ENCODE measurements around the gene RGS7. TPM values are rescaled to one million over a fixed set of nuclear protein-coding genes. Genes with fewer than 3 reads are reported as not detected.

The RGS7 gene
- total and polyA plus RNA-seq, 10 of the 15 experiments (the other 5 are each of a cell fraction or from before 2014, with no cell fraction given) = not detected

DNA sequence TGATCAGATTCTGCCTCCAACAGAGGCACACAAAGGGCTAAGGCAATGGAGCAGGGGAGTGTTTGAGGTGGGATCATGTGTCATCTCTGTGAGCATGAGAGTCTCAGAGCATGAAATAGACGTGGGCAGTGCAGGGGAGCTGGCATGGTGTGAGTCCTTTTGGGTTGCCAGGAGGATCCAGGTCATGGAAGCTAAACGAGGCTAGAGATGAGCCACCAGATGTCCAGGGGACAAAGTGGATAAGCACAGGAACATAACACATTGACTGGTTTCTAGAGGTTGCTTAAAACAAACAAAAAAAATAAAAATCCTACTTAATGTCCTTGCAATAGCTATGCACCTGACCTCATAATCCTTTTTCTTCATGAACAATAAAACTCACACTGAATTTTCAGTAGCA, 490.3 kb downstream of the RGS7 start (continued):
- TF ChIP-seq, protein P1, sequence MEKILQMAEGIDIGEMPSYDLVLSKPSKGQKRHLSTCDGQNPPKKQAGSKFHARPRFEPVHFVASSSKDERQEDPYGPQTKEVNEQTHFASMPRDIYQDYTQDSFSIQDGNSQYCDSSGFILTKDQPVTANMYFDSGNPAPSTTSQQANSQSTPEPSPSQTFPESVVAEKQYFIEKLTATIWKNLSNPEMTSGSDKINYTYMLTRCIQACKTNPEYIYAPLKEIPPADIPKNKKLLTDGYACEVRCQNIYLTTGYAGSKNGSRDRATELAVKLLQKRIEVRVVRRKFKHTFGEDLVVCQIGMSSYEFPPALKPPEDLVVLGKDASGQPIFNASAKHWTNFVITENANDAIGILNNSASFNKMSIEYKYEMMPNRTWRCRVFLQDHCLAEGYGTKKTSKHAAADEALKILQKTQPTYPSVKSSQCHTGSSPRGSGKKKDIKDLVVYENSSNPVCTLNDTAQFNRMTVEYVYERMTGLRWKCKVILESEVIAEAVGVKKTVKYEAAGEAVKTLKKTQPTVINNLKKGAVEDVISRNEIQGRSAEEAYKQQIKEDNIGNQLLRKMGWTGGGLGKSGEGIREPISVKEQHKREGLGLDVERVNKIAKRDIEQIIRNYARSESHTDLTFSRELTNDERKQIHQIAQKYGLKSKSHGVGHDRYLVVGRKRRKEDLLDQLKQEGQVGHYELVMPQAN (conservative IDR thresholded peaks at IDR 0.05) = no peak
- TF ChIP-seq TARDBP (IDR thresholded peaks at IDR 0.05; ENCODE audit: borderline replicate concordance) (no peak), ASH2L (IDR thresholded peaks at IDR 0.05; ENCODE audit: borderline replicate concordance, low read depth) (no peak), SMAD5 (IDR thresholded peaks at IDR 0.05; ENCODE audit: low read depth) (no peak), NFYB (IDR thresholded peaks at IDR 0.05; ENCODE audit: insufficient read depth, low read depth, low read length) (no peak), ZBED1 (IDR thresholded peaks at IDR 0.05; ENCODE audit: borderline replicate concordance) (no peak)

GRCh38 chr1:240860023-240860422, 497.0 kb downstream of the RGS7 start:
- no peak overlapping the region for H3K4me3 ChIP-seq
- no peak for ATAC-seq
- no peaks in the 10 kb centered on the region for H3K9me3 ChIP-seq (replicated peaks; ENCODE audit: control insufficient read depth, insufficient read depth, low read length)
- no peaks in the 10 kb centered on the region for H3K79me2 ChIP-seq (ENCODE audit: control insufficient read depth, insufficient read depth, low read length)
- H3K4me1 ChIP-seq (ENCODE audit: control insufficient read depth, insufficient read depth, low read length) = no peaks in the 10 kb centered on the region
- ChIA-PET POLR2A (no interaction called here), CTCF (no interaction called here), RAD21 (ENCODE audit: unreplicated experiment) (no interaction called here), SMC1A (ENCODE audit: uncharacterized antibody, unreplicated experiment) (no interaction called here)
- WGBS (ENCODE audit: insufficient coverage, insufficient replicate concordance, low lambda C conversion rate, missing lambda C conversion rate) = 12% methylated on average over 3 of the region's 3 CpGs
- no peak overlapping the region for H3K9ac ChIP-seq (ENCODE audit: control insufficient read depth, insufficient read depth, low read length)
- no peak for FAIRE-seq
- in situ Hi-C loops (cut with MboI) (no loop called here), intact Hi-C loops (cut with micrococcal nuclease; ENCODE audit: unreplicated experiment) (no loop called here)
- H2AFZ ChIP-seq (ENCODE audit: control insufficient read depth, low read depth, low read length) = no peak overlapping the region
- no peaks in the 10 kb centered on the region for H3K27me3 ChIP-seq (replicated peaks in 1 of 2; ENCODE audit: control insufficient read depth in 2 of 2, insufficient read depth in 2 of 2, low read length in 1 of 2)
- no peaks in the 10 kb centered on the region for H3K36me3 ChIP-seq (ENCODE audit: control insufficient read depth in 2 of 2, insufficient read depth in 2 of 2, low read length in 1 of 2)
- TF ChIP-seq BCL3 (IDR thresholded peaks at IDR 0.05; ENCODE audit: borderline replicate concordance, insufficient read depth, low read depth, low read length, poor library complexity, severe bottlenecking) (no peak), SUZ12 (IDR thresholded peaks at IDR 0.05; ENCODE audit: unreplicated experiment) (no peak), ZNF622 (IDR thresholded peaks at IDR 0.05) (no peak), HDAC2 (IDR thresholded peaks at IDR 0.05) (no peak)
- TF ChIP-seq, protein P2, sequence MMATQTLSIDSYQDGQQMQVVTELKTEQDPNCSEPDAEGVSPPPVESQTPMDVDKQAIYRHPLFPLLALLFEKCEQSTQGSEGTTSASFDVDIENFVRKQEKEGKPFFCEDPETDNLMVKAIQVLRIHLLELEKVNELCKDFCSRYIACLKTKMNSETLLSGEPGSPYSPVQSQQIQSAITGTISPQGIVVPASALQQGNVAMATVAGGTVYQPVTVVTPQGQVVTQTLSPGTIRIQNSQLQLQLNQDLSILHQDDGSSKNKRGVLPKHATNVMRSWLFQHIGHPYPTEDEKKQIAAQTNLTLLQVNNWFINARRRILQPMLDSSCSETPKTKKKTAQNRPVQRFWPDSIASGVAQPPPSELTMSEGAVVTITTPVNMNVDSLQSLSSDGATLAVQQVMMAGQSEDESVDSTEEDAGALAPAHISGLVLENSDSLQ (IDR thresholded peaks at IDR 0.05) = no peak
- TF ChIP-seq, protein P3, sequence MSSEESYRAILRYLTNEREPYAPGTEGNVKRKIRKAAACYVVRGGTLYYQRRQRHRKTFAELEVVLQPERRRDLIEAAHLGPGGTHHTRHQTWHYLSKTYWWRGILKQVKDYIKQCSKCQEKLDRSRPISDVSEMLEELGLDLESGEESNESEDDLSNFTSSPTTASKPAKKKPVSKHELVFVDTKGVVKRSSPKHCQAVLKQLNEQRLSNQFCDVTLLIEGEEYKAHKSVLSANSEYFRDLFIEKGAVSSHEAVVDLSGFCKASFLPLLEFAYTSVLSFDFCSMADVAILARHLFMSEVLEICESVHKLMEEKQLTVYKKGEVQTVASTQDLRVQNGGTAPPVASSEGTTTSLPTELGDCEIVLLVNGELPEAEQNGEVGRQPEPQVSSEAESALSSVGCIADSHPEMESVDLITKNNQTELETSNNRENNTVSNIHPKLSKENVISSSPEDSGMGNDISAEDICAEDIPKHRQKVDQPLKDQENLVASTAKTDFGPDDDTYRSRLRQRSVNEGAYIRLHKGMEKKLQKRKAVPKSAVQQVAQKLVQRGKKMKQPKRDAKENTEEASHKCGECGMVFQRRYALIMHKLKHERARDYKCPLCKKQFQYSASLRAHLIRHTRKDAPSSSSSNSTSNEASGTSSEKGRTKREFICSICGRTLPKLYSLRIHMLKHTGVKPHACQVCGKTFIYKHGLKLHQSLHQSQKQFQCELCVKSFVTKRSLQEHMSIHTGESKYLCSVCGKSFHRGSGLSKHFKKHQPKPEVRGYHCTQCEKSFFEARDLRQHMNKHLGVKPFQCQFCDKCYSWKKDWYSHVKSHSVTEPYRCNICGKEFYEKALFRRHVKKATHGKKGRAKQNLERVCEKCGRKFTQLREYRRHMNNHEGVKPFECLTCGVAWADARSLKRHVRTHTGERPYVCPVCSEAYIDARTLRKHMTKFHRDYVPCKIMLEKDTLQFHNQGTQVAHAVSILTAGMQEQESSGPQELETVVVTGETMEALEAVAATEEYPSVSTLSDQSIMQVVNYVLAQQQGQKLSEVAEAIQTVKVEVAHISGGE (CRISPR knock-in tag; IDR thresholded peaks at IDR 0.05) = no peak
- DNase-seq (ENCODE audit: low read depth, low spot score) = no peak
- no peaks in the 10 kb centered on the region for H4K20me1 ChIP-seq (ENCODE audit: control insufficient read depth, insufficient read depth)
- no peak overlapping the region for H3K4me2 ChIP-seq (ENCODE audit: control insufficient read depth, insufficient read depth)
- H3K27ac ChIP-seq (ENCODE audit: control insufficient read depth, insufficient read depth) = no peak overlapping the region
- BruUV-seq (replicated peaks) = no TSS peak

Measured in GM12878 (cell line).